HG02763 (cell line): ENCODE results near the gene PHLDB2.
"Not testable (repeated sequence)": the region's sequence is repeated elsewhere in the genome, so short reads cannot be mapped to it uniquely, and the experiment has no call there.

ENCODE experiments used
- ATAC-seq: cut with Tn5 transposase; IDR thresholded peaks from one replicate; pipeline ENCODE4 v1.9.1; 2021; ENCODE audit warnings: mild to moderate bottlenecking, moderate library complexity; ENCODE audit not compliant: unreplicated experiment

Gene PHLDB2

DNA sequence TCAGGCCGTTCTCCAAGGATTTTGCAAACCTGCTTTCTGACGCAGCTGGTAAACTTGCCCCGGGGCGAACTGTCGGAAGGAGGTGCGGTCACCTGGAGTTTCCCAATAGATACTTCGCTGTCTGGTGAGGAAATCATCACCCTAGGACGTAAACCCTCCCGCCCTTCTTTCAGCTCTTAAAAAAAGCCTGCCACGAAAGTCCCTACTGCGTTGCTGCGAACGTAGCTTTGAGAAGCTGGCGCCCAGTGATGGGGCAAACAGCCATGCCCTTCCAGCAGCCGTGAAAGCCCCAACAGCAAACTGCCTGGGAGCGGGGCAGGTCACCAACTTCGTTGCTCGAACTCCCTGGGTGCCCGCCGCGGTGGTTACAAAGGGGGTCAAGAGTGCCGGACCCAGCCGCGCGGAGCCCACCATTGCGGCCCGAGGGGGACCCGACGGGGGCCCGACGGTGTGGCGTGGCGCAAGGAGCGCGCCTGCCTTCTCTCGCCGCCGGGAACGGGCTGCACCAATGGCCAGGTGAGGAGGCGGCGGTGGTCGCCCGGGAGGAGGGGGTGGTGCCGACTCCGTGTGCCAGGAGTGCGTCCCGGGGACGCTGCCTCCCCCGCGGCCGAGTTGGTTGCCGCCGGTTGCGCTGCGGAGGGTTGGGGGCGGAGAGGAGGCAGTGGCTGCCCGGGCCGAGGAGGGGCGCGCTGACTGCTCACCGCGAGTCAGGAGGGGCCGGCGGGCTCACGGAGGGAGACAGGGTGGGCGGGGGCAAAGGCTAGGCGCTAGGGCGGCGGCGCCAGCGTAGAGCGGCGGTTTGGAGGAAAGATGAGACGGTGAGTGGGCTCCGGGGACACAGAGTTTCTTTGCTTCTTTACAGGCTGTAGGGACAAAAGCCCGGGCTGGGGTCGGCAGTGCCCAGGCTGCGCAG, at the start of gene PHLDB2:
Gene PHLDB2 (plus strand): TSS at position 205 of the 913 bp plus-strand sequence. CDS start 24,813 bp downstream, outside the sequence.
- no peak for ATAC-seq

GRCh38 chr3:111810909-111811308, 48.2 kb upstream of the PHLDB2 start:
- no peak for ATAC-seq

- no peak for ATAC-seq
Observed at GRCh38 chr3:111811811-111812210, 47.3 kb upstream of the PHLDB2 start.

GRCh38 chr3:111812701-111813100, 46.4 kb upstream of the PHLDB2 start:
- no peak for ATAC-seq

GRCh38 chr3:111813441-111813840, 45.6 kb upstream of the PHLDB2 start:
- ATAC-seq, result no peak

DNA sequence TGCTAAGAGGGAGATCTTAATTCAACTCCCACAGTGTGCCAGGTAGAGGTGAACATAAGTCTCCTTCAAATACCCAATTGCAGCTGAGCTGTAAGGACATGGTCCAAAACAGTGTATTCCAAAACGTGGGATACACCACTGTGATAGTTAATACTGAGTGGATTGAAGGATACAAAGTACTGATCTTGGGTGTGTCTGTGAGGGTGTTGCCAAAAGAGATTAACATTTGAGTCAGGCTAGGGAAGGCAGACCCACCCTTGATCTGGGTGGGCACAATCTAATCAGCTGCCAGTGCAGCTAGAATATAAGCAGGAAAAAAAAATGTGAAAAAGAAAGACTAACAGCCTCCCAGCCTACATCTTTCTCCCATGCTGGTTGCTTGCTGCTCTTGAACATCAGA, 45.1 kb upstream of the PHLDB2 start:
- ATAC-seq, result no peak

DNA sequence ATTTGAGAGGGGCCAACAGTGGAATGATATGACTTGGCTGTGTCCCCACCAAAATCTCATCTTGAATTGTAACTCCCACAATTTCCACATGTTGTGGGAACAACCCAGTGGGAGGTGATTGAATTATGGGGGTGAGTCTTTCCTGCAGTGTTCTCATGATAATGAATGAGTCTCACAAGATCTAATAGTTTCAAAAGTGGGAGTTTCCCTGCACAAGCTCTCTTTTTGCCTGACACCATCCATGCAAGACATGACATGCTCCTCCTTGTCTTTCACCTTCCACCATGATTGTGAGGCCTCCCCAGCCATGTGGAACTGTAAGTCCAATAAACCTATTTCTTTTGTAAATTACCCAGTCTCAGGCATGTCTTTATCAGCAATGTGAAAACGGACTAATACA, 42.3 kb upstream of the PHLDB2 start:
- ATAC-seq, result not testable (repeated sequence)

DNA sequence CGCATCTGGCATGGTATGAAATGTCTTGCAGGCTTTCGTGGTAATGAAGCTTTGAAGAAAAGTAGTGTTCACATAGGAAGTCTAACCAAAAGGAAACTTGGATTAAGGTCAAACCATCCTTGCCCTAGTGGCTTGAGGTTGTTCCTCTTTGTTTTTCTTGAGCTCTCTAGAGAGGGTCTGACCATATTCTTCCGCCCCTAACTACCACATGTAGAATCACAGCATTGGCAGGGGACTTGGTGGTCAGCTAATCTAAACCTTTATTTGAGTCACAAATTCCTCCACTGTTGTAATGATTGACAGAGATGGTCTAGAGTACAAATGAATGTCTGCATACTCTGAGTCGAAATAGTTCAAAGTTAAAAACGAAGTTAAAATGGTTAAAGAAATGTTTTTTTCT, 39.1 kb upstream of the PHLDB2 start:
- ATAC-seq, result no peak

DNA sequence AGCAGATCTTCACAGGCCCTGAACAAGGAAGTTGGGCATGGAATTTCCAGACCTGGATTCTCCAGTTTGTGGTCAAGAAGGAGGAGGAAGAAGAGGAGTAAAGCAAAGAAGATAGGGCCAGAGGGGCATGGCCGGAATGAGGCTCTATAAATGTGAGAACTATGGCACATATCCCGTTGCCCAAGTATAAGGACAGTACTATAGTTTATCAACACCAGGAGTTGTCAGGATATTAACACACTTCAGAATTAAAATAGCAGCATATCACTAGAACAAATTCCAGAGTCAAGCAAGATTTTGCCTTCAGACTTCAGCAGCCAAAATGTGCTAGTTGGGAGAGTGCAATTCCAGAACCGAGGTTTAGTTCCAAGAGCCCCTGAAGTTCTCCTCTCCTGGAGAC, 38.4 kb upstream of the PHLDB2 start:
- no peak for ATAC-seq

GRCh38 chr3:111821891-111822290, 37.2 kb upstream of the PHLDB2 start:
- no peak for ATAC-seq

DNA sequence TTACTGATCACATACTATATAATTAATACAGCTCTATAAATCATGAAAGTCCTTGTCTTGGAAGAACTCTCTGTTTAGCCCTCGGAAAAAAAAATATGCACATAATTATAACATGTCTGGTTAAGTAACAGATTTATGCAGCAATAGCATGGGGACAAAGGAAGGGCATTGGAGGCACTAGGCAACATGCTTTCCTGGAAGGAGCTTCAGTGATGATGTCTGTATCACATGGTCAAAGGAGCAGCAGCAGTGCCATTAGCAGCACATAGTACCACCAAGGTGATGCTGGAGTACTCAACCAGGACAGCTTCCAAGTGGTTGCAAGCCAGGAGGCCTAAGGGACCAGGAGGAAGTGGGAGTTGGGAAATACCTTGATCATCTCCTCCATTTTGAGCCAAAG, 36.3 kb upstream of the PHLDB2 start:
- no peak for ATAC-seq

DNA sequence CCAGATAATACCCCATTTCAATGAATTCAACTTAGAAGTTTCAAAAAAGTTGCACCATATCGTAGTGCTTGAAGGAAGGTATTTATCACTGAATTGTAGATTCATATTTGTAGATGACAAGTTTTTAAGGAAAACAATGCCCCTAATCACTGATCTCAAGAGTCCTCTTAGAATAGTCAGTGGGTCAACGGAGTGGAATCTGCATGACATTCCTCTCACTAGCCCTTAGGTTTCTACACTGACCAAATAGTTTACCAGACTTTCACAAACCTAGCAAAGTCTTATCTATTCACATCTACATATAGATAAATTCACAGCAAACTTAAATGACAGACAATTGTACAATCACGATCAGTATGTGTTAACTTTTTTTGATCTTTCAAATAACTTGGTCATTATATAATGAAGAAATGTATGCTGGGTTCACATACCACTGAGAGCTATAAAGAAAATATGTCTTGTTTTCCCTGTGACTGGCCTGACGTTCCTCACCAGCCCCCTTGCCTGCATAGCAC, 35.7 kb upstream of the PHLDB2 start:
- ATAC-seq, result no peak

DNA sequence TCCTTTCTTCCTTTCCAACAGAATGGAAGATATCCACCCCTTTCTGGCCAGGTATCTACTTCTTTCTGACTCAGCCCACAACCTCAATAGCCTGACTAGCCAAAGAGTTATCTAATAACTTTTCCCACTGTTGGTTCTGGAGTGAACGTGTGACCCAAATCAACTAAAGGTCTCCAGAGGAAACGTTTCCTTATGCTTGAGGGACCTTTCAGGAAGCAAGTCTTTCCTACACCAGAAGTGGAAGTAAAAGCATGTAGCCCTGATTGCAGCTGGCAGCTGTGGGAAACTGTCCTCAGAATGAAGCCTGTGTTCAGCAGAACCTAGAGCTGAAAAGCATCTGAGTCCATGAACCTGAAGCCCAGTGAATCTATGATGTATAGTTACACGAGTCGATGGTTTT, 34.7 kb upstream of the PHLDB2 start:
- ATAC-seq, result no peak

GRCh38 chr3:111827871-111828270, 31.2 kb upstream of the PHLDB2 start:
- ATAC-seq, result no peak

GRCh38 chr3:111828530-111828929, 30.5 kb upstream of the PHLDB2 start:
- ATAC-seq, result no peak

- ATAC-seq, result no peak
Observed at GRCh38 chr3:111829023-111829422, 30.0 kb upstream of the PHLDB2 start.

DNA sequence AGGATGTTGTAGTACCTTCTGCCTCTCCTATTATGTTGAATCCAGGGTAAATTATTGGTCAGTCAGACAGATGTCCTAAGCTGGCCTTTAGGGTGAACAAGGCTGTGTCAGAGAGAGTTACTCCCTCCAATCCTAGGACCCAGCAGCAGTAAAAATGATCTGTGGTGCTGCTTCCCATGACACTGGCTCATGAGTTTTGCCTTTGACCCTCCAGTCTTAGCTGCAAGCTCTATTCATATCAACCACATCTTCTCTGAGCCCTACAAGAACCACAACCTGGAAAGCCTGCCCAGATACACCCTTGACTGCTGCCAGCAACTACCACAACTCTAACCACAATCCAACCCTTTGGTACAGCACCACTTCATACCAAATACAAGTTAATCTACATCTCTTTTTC, 27.2 kb upstream of the PHLDB2 start:
- ATAC-seq, result no peak

GRCh38 chr3:111837112-111837511, 22.0 kb upstream of the PHLDB2 start:
- no peak for ATAC-seq

GRCh38 chr3:111838133-111838532, 20.9 kb upstream of the PHLDB2 start:
- no peak for ATAC-seq

- ATAC-seq, result no peak
Observed at GRCh38 chr3:111846039-111846438, 13.0 kb upstream of the PHLDB2 start.

DNA sequence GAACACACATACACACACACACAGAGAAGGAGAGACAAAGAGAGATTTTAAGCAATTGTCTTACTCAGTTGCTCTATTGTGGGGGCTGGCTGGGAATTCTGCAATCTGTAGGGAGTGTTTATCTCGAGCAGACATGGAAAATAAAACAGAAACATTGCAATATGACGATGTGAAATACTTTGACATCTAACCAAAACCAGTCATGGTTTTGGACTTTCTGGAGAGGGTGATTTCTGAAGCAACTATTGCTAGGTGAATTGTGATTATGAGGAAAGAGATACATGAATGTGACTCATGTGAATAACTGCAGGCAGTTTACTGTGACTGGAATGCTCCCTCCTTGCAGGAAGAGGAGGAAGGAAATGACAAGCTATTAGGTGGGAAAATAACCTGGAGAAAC, 12.3 kb upstream of the PHLDB2 start:
- no peak for ATAC-seq

DNA sequence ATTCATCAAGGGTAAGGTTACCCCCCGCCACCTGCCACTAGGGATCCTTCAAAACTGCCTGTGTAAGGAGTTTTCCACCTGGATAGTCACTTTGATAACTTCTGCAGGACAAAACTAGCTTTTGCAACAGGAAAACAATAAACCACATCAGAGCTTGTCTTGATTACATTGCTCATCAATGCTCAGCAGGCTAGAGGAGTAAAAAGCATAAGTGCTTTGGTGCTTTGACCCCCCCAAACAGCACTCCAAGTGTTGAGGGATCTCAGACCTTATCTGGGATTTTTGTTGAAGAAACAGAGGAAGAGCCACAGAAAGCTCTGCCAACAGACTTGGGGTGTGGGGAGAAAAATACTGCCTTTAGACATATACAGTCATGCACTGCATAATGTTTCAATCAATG, 10.8 kb upstream of the PHLDB2 start:
- ATAC-seq, result no peak

- no peak for ATAC-seq
Observed at GRCh38 chr3:111848778-111849177, 10.3 kb upstream of the PHLDB2 start.
